HG02981 (cell line): Measurements from ENCODE around the gene NENF.

Experiments used
- ATAC-seq: cut with Tn5 transposase; IDR thresholded peaks from one replicate; pipeline ENCODE4 v1.9.1; 2021; ENCODE audit warnings: mild to moderate bottlenecking, moderate library complexity; ENCODE audit not compliant: unreplicated experiment

The NENF gene

GRCh38 chr1:212430955-212431394 lies 1.7 kb upstream of the NENF start:
- ATAC-seq = no peak

- no peak for ATAC-seq
Observed at GRCh38 chr1:212431644-212432043, 1.1 kb upstream of the NENF start.

- no peak for ATAC-seq
Observed at GRCh38 chr1:212432272-212432660, 454 bp upstream of the NENF start.

GRCh38 chr1:212433577-212434462 lies 1.1 kb downstream of the NENF start:
- no peak for ATAC-seq

GRCh38 chr1:212434992-212435391 lies 2.3 kb downstream of the NENF start:
- ATAC-seq = no peak

- no peak for ATAC-seq
Observed at GRCh38 chr1:212437179-212437798, 4.6 kb downstream of the NENF start.

- no peak for ATAC-seq
Observed at GRCh38 chr1:212438831-212439237, 6.1 kb downstream of the NENF start.

GRCh38 chr1:212440419-212440818 lies 7.7 kb downstream of the NENF start:
- no peak for ATAC-seq

GRCh38 chr1:212442408-212442807 lies 9.7 kb downstream of the NENF start:
- ATAC-seq = no peak

GRCh38 chr1:212446333-212446732 lies 13.6 kb downstream of the NENF start:
- no peak for ATAC-seq

GRCh38 chr1:212447478-212447877 lies 14.8 kb downstream of the NENF start:
- no peak for ATAC-seq

GRCh38 chr1:212450331-212450881 lies 17.7 kb downstream of the NENF start:
- ATAC-seq = no peak

GRCh38 chr1:212451416-212452322 lies 18.9 kb downstream of the NENF start:
- no peak for ATAC-seq

- no peak for ATAC-seq
Observed at GRCh38 chr1:212452323-212453155, 19.8 kb downstream of the NENF start.

GRCh38 chr1:212453156-212453857 lies 20.6 kb downstream of the NENF start:
- ATAC-seq = no peak

- no peak for ATAC-seq
Observed at GRCh38 chr1:212454741-212455140, 22.0 kb downstream of the NENF start.

GRCh38 chr1:212455401-212455800 lies 22.7 kb downstream of the NENF start:
- ATAC-seq = no peak

- ATAC-seq = peak; percentile 52
Observed at GRCh38 chr1:212455803-212456528, 23.2 kb downstream of the NENF start.
